Left hindlimb (tissue), 1 donor: Measurements from ENCODE around the gene PEAK3.

Experiments
- DNase-seq: peaks from one replicate; pipeline ENCODE4 v3.0.0-alpha.2; 2018

Gene PEAK3

DNA sequence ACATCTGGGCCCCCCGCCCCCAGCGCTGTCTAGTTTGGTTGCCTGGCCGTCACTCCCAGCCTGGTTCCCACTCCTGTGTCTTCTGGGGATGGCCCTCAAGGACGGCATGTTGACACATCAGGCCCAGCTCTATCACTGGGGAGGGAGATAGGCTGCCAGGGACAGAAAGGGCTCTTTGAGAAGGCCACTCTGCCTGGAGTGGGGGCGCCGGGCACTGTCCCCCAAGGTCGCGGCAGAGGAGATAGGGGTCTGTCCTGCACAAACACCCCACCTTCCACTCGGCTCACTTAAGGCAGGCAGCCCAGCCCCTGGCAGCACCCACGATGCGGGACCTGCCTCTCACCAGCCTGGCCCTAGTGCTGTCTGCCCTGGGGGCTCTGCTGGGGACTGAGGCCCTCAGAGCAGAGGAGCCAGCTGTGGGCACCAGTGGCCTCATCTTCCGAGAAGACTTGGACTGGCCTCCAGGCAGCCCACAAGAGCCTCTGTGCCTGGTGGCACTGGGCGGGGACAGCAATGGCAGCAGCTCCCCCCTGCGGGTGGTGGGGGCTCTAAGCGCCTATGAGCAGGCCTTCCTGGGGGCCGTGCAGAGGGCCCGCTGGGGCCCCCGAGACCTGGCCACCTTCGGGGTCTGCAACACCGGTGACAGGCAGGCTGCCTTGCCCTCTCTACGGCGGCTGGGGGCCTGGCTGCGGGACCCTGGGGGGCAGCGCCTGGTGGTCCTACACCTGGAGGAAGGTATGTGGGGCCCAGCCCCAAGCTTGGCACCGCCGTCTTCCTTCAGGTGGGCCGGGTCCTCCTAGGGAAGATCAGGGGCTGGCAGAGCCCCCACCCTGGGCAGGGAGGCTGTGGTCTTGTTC, 32.7 kb downstream of the PEAK3 start, which contains the start of gene AMH:
AMH (plus strand) TSS at position 314 of the 857 bp plus-strand sequence; CDS start at position 324, 10 bp downstream.
- DNase-seq, result no peak

DNA sequence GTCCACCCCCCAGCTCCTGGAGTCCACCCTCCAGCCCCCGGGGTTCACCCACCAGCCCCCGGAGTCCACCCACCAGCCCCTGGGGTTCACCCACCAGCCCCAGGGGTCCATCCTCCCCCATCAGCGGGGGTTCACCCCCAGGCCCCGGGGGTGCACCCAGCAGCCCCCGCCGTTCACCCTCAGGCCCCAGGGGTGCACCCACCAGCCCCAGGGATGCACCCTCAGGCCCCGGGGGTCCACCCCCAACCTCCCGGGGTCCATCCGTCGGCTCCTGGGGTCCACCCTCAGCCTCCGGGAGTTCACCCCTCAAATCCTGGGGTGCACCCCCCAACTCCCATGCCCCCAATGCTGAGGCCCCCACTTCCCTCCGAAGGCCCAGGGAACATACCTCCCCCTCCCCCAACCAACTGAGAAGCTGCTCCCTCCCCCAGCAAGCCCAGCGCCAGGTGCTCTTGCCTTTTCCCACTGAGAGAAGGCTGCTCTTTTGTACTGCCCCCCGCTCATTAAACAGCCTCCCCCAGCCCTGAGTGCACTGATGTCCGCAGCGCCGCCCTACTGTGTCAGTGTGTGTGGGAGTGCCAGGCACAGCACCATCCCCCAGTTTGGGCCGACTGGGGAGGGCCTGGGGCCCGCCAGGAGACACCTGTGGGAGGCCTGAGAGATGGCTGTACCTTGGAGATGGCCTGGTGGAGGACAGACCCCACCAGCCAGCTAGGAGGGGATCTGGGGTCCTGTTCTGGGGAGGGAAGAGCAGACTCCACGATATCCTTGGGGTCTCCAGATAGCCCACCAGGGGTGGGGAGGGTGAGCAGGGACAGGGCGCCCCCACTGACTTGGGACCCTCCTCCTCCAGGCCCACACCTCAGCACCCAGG, 33.6 kb downstream of the PEAK3 start:
- no peak for DNase-seq

DNA sequence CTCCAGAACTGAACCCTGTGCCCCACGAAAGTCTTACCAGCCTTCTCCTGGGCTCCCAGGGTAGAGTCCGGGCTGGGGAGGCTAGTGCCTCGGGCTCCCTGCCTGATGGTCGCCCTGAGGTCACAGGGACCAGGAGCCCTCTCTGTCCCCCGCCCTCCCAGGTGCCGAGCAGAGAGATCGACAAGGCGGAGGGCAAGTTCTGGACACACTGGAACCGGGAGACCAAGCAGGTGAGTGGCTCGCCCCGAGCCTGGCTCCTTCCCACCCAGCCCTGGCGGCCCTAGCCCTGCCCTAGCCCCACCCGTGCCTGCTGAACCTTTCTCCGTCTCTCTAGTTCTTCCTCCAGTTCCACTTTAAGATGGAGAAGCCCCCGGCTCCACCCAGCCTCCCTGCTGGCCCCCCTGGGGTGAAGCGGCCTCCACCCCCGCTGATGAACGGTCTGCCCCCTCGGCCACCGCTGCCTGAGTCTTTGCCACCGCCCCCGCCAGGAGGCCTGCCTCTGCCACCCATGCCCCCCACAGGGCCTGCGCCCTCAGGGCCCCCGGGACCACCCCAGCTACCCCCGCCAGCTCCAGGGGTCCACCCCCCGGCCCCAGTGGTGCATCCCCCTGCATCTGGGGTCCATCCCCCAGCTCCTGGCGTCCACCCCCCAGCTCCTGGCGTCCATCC, 34.4 kb downstream of the PEAK3 start:
- DNase-seq, result no peak

DNA sequence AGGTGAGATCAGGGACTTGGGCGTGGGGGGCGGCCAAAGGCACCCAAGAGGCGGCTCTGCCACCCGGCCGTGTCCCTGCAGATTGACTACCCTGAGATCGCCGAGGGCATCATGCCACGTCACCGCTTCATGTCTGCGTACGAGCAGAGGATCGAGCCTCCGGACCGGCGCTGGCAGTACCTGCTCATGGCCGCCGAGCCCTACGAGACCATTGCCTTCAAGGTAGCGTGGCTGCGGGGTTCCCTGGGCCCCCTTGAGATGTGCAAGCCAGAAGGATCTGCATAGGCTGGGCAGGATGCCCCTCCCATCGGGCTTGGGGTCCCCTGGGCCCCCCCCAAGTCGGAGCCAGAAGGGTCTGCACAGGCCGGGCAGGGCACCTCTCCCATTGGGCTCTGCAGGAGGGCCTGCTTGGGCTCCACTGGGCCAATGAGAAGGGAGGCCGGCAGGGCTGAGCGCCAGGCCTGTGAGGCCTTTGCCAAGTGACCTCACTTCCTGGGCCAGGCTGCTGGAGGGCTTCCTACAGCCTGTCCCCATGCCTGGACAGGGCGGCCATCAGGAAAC, 35.1 kb downstream of the PEAK3 start:
- no peak for DNase-seq

DNA sequence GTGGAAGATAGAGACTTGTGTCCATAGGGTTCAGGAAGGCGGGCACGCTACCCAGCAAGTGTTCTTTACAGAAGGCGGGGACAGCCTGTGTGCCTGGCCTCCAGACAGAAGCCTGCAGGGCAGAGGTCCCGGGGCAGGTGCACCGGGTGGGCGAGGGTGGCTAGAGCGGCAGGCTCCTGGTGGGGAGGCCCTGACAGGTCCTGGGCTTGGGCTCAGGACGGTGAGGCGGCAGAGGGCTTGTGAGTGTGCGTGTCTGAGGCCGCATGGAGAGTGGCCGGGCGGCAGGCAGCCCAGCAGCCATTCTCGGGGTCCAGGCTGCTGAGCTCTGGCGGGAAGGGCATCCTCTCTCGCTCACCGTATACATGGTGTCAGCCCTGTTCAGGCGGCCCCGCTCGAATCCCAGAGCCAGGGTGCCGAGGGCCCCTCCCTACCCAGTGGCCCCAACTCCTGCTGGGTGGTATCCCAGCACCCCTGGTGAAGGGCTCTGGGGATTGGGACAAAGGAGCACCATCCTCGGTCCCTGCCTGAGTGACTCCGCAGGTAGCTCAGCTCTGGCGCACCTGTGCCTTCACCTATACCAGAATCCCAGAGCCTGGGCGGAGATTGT, 35.9 kb downstream of the PEAK3 start:
- no peak for DNase-seq

DNA sequence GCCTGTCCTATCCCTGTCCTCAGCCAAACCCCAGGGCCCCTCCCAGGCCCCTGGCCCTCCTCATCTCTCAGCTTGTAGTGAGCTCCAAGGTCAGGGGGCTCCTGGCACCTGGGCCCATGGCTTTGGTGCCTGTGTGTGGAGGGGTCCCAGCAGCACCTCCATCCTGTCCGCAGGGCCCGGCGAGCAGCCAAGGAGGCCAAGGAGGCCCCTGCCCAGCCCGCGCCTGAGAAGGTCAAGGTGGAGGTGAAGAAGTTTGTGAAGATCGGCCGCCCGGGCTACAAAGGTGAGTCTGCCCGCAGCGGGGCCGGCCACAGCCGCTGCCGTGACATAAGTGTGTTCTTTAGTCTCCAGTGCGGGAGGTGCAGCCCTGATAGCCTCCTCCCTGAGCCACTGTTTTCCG, 36.7 kb downstream of the PEAK3 start:
- no peak for DNase-seq

DNA sequence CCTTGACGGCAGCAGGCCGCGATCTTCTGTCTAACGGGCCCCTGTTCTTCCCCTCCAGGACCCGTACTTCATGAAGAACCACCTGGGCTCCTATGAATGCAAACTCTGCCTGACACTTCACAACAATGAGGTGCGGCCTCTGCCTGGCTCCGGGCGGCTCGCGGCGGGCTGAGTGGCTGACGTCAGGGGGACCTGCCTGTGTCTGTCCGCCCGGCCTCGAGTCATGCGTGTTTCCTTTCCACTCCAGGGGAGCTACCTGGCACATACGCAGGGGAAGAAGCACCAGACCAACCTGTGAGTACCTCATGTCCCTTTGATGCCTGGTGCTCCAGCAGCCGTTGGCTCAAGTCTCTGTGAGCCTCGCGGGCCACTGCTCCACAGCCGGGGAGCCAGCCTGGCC, 37.5 kb downstream of the PEAK3 start:
- DNase-seq, result no peak

DNA sequence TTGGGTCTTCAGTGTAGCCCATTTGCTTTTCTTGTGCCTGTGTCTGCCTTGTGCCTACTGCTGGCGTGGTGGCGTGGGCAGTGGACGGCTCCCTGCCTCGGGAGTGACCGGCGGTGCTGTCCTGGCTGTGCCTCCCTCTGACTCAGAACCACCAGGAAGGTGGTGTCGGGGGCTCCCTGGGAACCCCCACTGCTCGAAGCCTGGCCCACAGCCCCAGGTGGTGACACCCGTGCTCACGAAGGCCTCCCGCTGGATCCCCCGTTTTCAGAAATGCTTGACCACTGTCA, 37.9 kb downstream of the PEAK3 start:
- no peak for DNase-seq

DNA sequence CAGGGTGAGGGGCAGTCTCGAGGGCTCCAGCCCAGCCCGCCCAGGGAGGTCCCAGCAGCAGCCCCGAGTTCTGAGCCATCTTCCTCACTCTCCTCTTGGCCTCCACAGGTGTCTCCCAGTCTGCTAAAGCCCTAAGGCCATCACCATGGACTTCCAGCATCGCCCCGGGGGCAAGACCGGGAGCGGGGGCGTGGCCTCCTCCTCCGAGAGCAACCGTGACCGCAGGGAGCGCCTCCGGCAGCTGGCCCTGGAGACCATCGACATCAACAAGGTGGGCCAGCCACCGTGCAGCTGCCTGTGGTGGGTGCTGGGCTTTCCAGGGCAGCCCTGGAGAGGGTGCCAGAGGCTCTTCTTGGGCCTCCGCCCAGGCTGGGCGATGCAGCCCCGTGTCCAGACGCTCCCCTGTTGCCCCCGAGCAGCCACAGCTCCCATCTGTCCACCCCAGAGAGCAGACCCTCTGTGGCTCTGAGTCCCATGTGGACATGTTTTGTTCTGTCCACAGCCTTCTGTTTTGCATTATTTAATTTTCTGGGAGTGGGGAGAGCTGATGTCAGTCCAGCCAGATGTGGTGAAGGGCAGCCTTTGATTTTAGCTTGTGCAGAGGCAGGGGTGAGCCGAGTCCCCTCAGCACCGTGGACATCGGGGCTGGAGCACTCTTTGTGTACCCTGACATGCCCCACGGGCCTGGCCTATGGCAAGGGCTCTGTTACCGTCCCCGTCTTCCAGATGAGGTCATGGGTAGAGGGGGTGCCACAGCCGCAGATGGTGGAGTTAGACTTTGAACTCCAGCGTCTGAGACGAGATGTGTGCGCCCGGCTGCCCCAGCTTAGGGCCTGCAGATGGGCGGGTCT, 38.5 kb downstream of the PEAK3 start:
- no peak for DNase-seq

DNA sequence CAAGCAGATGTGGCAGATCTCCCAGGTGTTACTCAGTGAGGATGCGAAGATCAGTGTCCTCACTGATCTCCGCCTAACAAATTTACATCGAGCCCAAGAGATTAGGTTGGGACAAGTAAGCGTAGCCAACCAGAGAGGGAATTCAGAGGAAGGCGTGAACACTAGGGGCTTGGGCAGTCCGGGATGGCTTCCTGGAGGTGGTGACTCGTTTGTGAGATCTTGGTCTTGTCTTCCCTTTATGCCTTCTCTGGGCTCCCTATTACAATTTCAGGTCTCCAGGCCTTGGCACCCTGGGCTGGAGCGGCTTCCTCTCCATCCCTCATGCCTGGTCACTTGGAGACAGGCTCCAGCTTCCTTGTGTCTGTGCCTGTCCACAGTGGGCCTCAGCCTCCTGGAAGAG, 39.2 kb downstream of the PEAK3 start:
- no peak for DNase-seq

DNA sequence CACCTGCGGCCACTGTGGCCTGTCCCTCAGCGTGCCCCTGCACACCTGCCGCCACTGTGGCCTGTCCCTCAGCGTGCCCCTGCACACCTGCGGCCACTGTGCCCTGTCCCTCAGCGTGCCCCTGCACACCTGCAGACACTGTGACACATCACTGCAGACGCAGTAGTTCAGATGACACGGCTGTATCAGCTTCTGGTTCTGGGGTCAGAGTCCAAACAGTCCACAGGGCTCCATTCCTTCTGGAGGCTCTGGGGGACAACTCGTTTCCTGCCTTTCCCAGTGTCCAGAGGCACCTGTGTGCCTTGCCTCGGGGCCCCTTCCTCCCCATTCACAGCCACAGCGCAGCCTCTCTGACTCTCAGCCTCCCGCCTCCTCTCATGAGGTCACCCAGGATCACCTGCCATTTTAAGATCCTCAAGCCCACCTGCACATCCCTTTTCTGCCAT, 39.9 kb downstream of the PEAK3 start:
- DNase-seq, result no peak

DNA sequence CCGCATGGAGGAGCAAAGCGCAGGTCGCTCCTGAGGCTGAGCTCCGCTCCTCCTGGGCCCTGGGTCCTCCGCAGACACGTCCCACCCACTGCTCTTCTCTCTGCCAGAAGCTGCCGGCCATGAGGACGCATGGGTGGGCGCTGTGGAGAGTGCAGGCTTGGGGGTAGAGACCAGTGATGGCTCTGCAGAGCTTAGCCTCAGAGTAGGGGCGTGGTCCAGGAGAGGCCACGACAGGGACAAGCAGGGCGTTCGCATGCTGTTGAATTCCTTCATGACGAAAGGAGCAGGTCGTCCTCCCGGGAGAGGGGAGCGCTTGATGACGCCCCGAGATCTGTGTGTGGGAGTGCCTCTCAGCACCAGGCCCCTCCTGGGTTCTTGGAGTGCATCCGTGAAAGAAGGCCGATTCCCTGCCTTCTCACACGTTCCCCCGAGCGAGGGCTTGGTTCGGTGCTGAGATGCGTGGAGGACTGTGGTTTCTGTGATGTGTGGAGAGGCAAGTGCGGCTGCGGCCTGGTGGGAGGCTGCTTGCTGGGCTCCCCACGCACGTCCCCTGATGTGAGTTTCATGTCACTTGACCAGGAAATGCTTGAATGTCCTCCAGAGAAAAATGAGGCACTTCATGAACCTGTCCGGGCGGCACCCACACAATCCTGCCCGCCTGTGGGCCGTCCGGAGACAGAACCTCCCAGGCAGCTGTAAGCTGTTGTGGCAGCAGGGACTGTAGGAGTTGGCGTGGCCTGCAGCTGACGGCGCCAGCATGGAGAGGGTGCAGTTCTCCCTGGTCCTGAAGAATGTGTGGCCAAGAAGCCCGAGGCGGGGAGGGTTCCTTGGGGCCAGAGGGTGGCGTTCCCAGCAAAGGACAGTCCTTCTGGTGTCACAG, 40.9 kb downstream of the PEAK3 start:
- no peak for DNase-seq

DNA sequence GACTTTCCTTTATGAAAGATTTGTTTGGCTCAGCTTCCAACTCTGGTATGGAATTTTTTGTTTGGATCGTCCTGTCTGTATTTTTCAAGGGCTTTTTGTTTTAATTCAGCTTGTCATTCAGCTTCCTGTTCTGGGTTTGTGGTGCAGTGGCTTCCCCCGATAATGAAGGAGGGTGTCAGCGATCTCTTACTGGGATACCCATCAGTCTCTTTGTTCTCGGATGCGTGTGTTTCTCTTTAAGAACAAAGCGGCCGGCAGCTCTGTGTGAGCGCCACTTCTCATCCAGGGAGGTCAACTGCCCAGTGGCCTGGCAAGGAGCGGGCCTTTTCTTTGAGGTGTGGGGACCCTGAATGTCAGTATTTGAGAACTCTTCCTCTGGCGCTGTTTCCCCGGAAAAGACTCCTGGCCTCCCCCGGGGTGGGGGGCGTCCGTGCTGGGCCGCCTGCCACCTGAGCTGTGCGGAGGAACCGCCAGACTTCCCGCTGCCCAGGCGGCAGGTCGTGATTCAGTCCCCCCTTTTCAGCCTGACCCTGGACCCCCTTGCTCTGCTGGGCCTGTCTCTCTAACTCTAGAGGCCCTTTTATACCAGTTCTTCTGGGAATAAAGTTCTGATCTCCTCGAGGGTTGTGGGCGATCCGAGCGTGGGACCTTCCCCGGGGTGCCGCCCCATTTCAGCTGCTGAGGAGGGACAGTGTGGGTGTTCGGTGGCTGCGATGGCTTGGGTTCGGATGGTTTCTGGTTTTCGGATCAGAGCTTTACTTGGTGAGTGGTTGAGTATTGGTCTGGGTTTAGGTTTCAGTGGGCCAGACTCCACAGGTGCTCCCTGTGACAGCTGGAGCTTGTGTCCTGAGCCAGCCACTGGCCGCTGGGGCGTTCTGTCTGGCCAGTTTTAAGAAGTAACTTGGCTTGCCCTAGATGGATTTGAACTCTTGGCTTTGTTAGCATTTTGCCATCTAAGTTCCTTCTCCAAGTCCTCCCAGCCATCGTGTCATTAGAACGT, 41.9 kb downstream of the PEAK3 start:
- no peak for DNase-seq

DNA sequence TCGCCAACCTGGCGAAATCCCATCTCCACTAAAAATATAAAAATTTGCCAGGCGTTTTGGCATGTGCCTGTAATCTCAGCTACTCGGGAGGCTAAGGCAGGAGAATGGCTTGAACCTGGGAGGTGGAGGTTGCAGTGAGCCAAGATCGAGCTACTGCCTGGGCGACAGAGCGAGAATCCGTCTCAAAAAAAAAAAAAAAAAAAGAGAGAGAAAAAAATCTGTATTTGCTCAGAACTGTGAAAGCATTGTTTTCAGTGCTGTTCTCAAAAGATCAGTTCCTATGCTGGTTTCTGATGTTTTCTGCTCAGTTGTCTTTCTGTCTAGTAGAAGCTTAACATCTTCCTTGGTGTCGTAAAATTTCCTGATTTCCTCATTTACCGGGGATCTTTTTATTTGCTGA, 42.8 kb downstream of the PEAK3 start:
- no peak for DNase-seq

DNA sequence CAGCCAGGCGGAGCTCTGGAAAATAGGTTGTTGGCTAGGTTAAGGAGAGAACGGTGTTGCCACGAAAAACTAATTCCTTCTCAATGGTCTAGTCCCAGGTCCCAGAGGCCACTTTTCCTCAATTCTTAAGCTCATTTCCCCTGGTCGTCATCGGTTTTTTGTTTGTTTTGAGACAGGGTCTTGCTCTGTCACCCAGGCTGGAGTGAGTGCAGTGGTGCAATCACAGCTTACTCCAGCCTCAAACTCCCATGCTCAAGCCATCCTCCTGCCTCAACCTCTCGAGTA, 44.2 kb downstream of the PEAK3 start:
- no peak for DNase-seq

DNA sequence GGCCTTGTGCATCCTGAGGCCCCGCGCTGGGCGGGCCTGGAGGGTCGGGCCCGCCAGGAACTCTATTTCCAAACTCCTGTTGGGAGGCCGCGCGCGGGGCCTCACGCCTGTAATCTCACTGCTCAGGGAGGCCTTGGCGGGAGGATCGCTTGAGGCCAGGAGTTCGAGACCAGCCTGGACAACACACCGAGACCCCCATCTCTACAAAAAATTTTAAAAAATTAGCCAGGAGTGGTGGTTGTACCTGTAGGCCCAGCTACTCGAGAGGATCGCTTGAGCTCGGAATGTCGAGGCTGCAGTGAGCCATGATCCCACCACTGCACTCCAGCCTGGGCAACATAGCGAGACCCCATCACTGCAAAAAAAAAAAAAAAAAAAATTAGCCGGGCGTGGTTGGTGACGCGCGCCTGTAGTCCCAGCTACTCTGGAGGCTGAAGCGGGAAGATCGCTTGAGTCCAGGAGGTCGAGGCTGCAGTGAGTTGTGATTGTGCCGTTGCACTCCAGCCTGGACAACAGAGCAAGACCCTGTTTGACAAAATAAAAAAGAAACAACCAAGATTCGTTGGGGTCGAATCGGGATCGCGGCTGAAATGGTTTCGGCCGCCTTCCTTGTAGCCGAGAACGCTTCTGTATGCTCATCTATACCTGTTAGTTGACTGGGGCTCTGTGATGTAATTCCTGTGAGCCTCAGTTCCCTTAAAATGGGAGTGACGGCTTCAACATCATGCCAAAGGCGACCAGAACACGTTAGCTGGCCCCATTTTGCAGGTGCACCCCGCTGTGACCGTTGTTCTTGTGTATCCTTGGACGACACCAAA, 44.7 kb downstream of the PEAK3 start:
- DNase-seq, result no peak

DNA sequence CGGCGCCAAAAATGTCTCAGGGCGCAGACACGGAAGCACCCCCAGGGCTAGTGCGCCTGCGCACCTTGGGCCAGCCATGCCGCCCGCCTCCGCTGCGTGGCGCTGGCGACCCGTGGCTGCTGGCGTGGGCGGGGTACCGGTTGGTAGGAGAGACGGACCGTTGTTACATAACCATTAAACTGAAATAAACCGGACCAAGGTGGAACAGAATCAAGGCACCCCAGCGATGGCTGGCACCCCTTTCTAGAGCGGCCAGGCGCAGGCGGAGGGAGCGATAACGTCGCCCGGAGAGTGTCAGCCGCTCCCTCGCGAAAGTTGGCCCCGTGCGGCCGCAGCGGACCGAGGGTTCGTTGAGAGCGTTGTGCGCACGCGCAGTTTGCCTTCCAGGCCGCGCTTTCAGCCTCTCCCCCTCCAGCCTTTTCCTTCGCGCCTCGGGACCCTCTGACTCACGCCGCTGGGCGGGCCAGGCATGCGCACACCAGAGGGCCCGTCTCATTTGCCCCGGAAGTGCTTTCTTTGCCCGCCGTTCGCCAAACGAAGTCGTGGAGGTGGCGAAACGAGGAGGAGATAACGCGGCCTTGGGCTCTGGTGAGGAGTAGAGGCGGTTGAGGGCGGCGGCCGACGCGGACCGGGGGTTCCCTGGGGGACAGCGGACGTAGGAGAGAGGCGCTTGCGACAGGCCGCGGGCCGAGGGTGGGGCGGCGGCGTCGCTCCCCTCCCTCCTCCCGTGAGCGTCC, 45.5 kb downstream of the PEAK3 start, which contains the start of the genes PLEKHJ1 and SF3A2:
PLEKHJ1 (minus strand) TSS at position 16 of the 737 bp plus-strand sequence. CDS start 81 bp downstream, outside the sequence.
SF3A2 (plus strand) TSS at position 511 of the 737 bp plus-strand sequence. CDS start 6,595 bp downstream, outside the sequence.
- DNase-seq, result peak; percentile 99

DNA sequence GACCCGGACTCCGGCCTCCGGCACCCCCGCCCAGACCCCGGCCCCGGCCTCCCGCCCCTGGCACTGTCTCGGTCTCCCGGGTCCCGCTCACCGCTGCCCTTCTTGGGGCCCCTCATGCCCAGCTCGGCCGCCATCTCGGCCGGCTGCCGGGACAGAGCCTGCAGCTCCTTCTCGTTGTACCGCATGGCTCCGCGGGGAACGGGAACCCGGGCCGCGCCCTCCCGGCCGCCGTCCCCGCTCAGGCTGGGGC, 46.0 kb downstream of the PEAK3 start:
- no peak for DNase-seq
